ENCODE measurements around the gene G2E3.
"Not testable (repeated sequence)": the region's sequence is repeated elsewhere in the genome, so short reads cannot be mapped to it uniquely, and the experiment has no call there.

The G2E3 gene

GRCh38 chr14:30607156-30607780 lies 48.3 kb downstream of the G2E3 start:
- no peak for DNase-seq

GRCh38 chr14:30608533-30609006 lies 49.6 kb downstream of the G2E3 start:
- DNase-seq = no peak

GRCh38 chr14:30610787-30611343 lies 51.9 kb downstream of the G2E3 start:
- DNase-seq = peak; percentile 11

- DNase-seq = no peak
Measured at GRCh38 chr14:30614155-30614554, 55.2 kb downstream of the G2E3 start.

GRCh38 chr14:30620178-30620577 lies 61.2 kb downstream of the G2E3 start:
- no peak for DNase-seq

- peak; percentile 21 for DNase-seq
Measured at GRCh38 chr14:30621354-30621939, 62.5 kb downstream of the G2E3 start.

- peak; percentile 91 for DNase-seq
Measured at GRCh38 chr14:30621940-30622830, 63.2 kb downstream of the G2E3 start, which contains the start of gene SCFD1. Gene SCFD1 (plus strand): TSS chr14:30622319. CDS start chr14:30622339, 20 bp downstream.

- no peak for DNase-seq
Measured at GRCh38 chr14:30623412-30624131, 64.6 kb downstream of the G2E3 start.

GRCh38 chr14:30624132-30624423 lies 65.1 kb downstream of the G2E3 start:
- no peak for DNase-seq

- DNase-seq = no peak
Measured at GRCh38 chr14:30625533-30625932, 66.6 kb downstream of the G2E3 start.

GRCh38 chr14:30629432-30629831 lies 70.5 kb downstream of the G2E3 start:
- not testable (repeated sequence) for DNase-seq

GRCh38 chr14:30630248-30630647 lies 71.3 kb downstream of the G2E3 start:
- DNase-seq = no peak

GRCh38 chr14:30632730-30633129 lies 73.8 kb downstream of the G2E3 start:
- no peak for DNase-seq

- no peak for DNase-seq
Measured at GRCh38 chr14:30638926-30639325, 80.0 kb downstream of the G2E3 start.

- no peak for DNase-seq
Measured at GRCh38 chr14:30641207-30641606, 82.2 kb downstream of the G2E3 start.

- DNase-seq = not testable (repeated sequence)
Measured at GRCh38 chr14:30644462-30644861, 85.5 kb downstream of the G2E3 start.

GRCh38 chr14:30645600-30645999 lies 86.6 kb downstream of the G2E3 start:
- DNase-seq = no peak

- no peak for DNase-seq
Measured at GRCh38 chr14:30648471-30648870, 89.5 kb downstream of the G2E3 start.

- DNase-seq = no peak
Measured at GRCh38 chr14:30651937-30652336, 93.0 kb downstream of the G2E3 start.

GRCh38 chr14:30655124-30655523 lies 96.2 kb downstream of the G2E3 start:
- DNase-seq = no peak

GRCh38 chr14:30655658-30656057 lies 96.7 kb downstream of the G2E3 start:
- DNase-seq = no peak

GRCh38 chr14:30656190-30656632 lies 97.3 kb downstream of the G2E3 start:
- no peak for DNase-seq

- DNase-seq = no peak
Measured at GRCh38 chr14:30657050-30657449, 98.1 kb downstream of the G2E3 start.

All from NCI-H510A (cell line).